HEK293T (cell line): Measurements from ENCODE around the gene RNFT2.

Experiments
- BHLHE40 ChIP-seq: fragments of 450-650 bp; IDR thresholded peaks from 2 replicates; pipeline ENCODE4 v1.6.1; 2016; ENCODE audit warnings: mild to moderate bottlenecking, moderate library complexity, borderline replicate concordance
- ELF4 ChIP-seq: fragments of 450-650 bp; IDR thresholded peaks from 2 replicates; pipeline ENCODE4 v1.6.1; 2017; ENCODE audit warnings: antibody characterized with exemption
- HDGF ChIP-seq: fragments of 450-650 bp; IDR thresholded peaks from 2 replicates; pipeline ENCODE4 v1.6.1; 2017; ENCODE audit warnings: antibody characterized with exemption, borderline replicate concordance
- NFRKB ChIP-seq: fragments of 450-650 bp; IDR thresholded peaks from 2 replicates; pipeline ENCODE4 v1.6.1; 2016; ENCODE audit warnings: mild to moderate bottlenecking, moderate library complexity

DNA sequence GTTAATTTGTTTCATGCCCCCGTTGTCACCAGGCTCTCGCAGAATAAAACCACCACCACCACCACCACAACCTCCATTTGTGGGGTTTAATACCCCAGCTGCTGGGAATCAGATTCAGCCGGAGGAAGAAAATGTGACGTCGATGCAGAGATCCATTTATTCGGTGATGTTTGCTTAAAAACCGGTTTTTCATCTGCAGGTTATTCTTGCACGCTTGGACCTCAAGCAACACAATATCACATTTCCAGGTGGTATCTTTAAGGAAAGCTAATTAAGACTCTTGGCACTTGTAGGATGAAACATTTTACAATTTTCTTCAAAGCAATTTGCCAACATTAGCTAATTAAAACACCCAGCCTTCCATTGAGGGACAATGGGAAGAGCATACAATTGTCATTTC is 40.0 kb upstream of the RNFT2 start:
- no peak for TF ChIP-seq BHLHE40
- no peak for TF ChIP-seq NFRKB
- TF ChIP-seq HDGF, result no peak
- no peak for TF ChIP-seq ELF4
